ENCODE measurements around the gene SYT13.
A peak's percentile ranks its signal among the peaks of the same experiment; 100 is the strongest.

The SYT13 gene, protein sequence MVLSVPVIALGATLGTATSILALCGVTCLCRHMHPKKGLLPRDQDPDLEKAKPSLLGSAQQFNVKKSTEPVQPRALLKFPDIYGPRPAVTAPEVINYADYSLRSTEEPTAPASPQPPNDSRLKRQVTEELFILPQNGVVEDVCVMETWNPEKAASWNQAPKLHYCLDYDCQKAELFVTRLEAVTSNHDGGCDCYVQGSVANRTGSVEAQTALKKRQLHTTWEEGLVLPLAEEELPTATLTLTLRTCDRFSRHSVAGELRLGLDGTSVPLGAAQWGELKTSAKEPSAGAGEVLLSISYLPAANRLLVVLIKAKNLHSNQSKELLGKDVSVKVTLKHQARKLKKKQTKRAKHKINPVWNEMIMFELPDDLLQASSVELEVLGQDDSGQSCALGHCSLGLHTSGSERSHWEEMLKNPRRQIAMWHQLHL

DNA sequence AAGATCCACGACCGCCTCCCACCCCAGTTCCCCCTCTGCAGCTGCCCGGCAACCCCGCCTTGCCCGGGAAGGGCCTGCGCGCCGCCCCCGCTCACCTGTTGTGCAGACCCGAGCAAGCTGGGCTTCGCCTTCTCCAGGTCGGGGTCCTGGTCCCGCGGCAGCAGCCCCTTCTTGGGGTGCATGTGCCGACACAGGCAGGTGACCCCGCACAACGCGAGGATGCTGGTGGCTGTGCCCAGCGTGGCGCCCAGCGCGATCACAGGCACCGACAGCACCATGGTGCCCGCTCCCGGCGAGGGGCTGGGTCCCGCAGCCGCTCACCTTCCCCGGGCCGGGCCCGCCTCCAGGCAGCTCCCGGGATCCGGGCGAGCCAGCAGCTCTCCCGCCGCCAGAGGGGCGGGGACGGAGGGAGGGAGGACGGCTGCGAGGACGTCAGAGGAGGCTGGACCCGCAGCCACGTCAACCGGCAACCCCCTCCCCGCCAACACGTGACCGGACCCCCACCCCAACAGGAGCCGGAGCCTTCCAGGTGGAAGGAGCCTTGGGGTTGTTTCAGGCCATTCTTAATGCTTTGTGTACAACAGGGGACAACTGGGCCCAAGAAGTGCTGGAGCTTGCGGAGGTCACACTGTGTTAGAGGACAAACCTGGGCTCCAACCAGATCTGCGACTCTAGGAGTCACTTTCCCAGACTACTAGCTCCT lies at the start of gene SYT13:
SYT13 (minus strand) TSS at position 412 of the 703 bp plus-strand sequence; CDS start at position 278, 134 bp downstream.
- no peak for DNase-seq

DNA sequence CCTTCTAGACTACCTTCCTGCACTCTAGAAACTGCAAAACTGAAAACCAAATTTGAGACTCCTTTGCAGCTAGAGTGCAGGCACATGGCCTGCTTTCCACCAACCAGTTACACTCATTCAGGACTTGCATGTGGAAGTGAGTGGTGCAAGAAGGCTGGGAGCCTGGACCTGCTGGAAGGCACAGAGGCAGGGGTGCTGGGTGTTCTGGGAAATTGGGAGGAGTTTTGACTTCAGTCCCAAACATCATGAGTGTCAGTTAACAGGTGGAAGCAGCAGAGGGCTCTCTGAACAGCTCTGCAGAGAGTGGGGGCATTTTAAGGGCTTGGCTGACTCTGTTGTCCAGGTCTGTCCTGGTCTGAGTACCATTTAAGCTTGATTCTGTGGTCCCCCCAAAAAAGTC lies 49.3 kb upstream of the SYT13 start:
- DNase-seq: no peak

DNA sequence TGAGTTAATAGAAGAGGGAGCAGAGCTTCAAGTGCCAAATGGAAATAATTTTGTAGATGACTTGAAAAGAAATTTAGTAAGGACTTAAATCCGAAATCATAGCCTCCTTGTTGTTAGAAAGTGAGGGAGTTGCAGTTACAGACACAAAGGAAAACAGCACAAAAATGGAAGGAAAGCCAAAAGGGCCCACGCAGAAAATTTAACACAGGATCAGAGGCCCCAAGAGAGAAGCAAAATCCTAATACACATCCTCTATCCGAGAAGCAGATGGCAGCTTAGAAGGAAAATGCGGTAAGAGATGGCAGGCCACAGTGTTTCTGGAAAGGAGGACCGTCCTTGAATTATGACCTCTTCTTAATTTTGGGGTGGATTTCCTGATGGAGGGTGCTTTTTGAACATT lies 48.7 kb upstream of the SYT13 start:
- no peak for DNase-seq

DNA sequence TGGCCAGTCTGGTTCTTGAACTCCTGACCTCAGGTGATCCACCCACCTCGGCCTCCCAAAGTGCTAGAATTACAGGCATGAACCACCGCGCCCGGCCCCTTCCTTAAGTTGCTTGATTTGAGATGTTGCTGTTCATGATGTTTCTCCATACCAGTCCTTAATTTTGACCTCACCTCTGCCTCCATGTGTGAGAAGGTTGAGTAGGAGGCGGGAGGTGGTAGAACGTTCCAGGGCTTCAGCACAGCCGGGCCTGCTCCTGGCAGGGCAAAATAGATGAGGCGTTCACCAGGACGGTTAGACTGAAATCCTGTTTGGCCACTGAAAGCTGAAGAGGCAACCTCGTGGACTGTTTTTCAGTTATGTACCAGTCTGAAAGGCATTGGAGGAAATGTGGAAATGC lies 48.3 kb upstream of the SYT13 start:
- DNase-seq: no peak

DNA sequence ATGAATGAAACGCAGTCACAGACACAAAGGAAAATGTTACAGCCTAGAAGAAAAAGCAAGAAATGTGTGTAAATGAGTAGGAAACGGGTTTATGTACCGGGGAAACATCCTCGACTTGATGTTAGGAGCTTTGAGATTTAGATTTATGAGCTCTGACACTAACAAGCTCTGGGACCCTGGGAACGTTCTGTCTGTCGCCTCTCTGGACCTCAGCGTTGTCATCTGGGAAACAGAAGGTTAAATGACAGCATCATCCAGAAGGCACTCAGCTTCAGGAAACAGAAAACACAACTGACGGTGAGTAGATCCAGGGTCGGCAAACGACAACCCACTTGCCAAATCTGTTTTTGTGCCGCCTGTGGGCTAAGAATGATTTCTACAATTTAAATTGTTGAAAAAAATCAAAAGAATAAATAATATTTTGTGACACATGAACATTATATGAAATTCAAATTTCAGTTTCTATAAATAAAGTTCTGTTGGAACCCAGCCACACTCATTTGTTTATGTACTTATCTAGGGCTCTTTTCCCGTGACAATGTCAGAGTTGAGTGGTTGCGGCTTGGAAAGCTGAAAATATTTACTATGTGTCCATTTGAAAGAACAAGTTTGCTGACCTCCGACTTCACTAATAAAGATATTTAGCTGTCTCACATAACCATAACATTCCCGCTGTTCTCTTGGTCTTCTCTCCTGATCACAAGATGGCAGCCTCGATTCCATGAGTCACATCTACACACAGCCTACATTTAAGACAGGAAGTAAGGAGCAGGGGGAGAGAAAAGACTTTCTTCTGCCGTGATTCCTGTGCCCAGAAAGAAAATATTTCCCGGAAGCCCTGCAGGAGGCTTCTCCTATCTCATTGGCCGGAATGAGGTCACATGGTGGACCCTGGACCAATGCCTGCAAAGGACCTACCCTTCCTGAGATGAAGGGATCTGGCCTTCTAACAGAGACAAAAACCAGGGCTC lies 47.1 kb upstream of the SYT13 start:
- DNase-seq: no peak

DNA sequence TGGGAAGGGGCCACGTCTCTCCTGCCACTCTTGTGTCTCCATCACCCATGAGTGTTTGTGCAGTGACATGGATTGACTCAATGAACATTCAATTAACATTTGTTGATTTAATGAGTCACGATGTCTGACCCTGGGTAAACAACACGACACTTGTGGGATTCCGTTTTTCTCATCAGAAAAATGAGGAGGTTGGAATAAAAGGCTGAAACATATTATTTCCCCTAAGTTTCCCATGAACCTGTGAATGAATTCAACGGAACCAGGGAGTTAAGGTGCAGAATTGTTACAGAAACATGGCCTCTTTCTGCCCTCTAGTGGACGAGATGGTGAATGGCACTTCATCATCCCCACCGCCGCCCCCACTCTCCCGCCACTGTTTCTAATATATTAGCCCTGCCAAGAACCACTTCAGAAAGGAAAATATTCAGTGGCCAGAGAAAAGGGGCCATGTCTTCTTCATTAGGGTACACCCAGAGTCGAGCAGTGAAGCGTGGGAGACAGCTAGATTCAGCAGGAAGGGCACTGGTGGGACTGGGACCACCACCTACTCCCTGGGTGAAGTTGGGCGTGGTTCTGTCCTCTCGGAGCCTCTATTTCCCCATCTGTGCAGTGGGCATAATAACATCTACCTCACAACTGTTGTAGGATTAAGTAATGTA lies 46.3 kb upstream of the SYT13 start:
- no peak for DNase-seq

DNA sequence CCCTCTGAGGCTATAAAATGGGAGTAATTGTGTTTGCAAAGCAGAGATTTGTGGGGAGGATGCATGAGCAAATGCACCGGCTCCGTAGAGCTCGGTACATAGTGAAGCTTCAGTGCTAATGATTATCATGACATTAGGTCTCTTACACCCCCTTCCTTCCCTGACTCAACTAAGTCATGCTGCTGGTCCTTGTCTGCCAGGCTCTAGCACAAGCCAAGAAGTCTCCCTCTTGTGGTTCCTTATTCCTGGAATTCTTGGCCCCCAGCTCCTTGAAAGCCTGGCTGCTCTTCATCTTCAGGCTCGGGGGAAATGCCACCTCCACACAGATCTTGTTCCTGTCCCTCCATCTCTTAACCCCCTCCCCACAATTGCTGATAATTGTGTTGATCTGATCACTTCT lies 45.7 kb upstream of the SYT13 start:
- DNase-seq: no peak

DNA sequence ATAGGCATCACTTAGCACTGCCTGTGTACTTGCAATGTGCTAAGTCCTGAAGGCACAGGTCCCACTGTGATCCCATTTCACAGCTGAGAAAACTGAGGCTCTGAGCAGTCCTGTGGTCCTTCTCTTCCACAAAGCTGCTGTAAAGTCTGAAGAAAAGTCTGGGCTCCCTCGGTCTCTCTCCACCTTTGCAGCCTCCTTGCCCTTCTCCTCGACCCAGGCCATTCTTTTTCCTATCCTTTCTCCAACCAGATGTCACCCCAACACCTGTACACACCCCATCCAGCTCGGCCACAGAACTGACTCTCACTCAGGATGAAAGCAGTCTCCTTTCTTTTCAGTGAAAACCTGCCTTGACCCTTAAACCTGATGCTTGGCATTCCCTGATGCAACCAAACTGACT lies 42.6 kb upstream of the SYT13 start:
- DNase-seq: no peak

DNA sequence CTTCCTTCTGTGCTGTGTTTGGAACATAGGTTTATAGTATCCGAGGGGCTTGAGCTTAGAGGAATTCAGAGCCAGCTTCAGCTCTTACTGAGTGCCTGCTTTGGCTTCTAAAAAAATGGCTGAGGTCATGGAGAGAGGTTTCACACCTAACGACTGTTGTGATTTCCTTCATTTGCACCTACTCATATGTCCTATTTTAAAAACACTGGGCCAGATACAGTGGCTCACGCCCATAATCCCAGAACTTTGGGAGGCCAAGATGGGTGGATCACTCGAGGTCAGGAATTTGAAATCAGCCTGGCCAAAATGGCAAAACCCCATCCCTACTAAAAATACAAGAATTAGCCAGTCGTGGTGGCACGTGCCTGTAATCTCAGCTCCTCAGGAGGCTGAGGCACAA lies 38.3 kb upstream of the SYT13 start:
- DNase-seq: no peak

DNA sequence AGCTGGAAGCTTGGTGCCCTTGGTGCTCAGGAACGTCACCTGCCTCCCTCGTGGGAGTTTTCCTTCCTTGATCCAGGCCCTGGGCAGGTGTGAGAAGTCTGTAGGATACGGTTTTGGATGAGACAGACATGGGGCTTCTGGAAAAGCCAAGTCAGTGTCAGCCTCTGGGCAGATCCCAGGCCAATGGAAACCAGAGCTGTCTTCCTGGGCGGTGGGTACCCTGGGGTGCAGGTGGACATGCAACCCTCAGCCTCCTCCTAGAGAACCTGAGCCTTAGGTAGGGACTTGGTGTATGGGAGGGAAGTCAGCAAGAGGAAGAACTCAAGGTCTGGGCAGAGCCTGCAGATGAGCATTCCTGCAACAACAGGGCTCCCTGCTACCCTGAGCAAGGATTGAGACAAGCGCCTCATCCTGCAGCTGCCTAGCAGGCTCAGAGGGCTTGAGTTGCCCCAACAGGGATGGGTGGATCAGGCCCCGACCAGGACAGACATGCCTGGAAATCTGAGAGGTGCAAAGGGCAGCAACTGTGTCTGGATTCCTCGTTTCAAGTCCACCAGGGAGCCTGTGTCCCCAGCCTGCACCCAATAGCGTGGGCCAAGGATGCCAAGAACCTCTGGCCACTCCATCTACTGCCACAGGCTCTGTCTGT lies 37.6 kb upstream of the SYT13 start:
- DNase-seq: no peak

DNA sequence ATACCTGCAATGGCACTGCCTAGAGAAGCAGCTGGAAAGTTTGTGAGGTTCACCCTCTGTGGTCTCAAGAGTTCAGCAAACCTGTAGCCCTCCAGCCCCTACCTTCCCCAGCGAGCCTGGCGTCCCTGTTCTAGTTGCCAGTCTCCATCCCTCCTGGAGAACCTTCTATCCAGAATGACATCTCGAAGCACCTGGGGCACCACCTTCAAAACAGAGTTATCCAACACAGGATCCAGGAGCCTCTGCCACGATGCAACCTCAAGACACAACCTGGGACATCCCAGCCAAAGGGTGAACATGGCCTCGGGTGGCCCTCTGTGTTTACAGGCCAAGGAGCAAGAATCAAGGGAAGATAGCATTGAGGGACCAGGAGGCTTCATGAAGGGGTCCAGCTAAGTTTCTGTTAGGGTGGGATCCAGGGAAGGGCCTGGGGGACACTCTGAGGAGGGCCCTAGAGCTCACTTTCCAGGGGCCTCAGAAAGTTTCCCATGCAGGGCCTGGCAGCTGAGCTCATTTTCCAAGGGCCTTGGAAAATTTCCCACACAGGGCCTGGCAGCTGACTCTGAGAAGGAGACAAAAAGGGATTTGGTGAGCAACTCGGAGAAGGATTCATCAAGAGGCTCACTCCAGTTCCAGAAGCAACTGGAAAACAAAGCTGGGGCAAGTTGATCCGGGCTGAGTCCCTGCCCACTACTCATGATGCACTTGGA lies 36.9 kb upstream of the SYT13 start:
- DNase-seq: no peak

DNA sequence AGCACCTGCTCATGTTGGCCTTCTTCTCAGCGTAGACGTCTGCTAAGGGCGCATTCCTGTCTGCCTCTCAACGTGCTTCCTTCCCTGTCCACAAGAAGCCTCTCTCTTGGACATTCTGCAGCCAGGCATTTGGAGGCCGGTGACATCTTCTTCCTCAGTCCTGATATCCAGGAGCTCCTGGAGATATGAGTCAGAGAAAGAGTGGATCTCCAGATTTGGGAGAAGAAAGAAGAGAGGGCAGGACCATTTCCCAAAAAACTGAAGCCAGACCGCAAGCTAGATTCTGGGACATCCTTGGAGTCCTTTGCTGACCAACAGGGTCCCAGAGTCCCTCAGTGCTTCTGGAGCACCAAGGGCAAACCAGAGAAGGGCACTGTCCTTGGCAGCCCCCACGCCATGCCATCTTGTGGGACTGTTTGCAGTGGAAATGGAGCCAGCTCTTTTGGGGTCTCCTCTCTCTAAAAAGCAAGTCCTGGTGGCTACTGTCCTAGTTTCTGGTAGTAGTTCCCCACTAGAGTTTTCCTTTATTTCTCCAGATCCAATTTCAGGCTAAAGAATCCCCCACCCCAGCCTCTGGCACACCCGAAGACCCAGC lies 36.1 kb upstream of the SYT13 start:
- no peak for DNase-seq

DNA sequence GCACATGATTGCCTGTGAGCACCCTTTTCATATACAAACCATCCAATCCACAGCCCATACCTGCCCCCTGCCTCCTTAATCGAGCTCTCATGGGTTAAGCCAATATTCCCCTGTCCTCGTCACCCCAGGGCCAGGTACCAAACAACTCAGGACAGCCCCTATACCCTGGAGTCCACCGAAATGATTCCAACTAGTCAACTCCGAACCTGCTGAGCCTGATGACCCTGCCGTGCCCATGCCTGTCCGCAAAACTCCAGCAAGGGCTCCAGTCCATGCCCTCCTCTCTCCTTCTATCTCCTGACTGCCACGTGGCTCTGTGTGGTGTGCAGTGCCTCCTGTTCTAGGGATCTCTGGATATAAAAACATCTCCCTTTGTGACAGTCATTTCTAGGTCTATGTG lies 35.5 kb upstream of the SYT13 start:
- DNase-seq: no peak

DNA sequence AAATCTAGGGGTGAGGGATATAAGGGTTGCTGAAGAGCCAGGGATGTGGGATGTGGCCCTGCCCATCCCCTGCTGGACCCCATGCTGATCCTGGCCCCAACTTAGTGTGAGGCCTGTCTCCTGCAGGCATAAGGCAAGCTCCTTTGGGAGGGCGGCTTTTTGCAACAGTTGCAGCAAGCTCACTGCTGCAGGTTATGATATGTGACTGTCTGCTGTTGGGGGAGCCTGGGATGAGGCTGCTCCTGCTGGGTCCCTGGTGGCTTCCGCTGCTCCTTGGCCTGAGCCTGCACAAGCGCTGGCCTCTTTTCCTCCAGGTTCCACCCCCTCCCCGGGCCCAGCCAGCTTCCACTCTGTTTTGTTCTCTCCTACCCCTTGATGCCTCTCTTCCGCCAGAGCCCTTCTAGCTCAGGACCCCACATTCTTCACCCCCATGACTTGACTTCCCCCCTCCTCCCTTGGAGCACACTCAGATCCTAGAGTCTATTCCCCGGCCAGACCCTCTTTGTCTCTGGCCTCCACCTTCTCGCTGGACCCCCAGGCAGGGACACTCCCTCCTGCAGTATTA lies 35.0 kb upstream of the SYT13 start:
- DNase-seq: no peak

DNA sequence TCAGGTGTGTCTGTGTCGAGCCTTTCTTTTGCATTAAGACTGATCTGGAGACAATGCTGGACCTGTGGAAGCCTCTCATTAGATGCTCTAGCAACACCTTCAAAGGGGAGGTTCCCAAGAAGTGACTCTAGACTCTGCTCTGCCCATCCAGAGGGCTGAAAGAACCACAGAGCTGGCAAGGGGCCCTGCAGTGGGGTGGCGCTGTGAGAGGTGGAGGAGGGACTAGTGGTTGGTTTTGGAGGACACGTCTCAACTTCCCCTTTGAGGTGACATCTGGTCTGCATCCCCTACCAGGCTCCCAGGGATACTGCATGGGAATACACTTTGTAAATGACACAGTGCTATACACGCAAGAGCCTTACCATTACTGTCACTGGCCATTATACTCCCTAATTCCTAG lies 34.2 kb upstream of the SYT13 start:
- DNase-seq: no peak

DNA sequence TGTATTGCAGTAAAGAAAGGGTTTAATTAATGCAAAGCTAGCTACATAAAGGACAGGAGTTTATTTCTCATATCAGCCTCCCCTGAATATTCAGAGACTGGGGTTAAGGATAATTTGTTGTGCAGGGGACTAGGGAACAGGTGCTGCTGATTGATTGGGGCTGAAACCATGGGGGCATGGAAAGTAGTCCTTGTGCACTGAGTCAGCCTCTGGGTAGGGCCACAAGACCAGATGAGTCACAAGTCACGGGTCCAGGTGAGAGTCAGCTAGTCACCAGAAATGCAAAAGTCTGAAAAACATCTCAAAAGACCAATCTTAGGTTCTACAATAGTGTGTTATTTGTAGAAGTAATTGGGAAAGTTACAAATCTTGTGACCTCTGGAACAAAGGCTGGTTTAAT lies 32.9 kb upstream of the SYT13 start:
- DNase-seq: peak; percentile 61

DNA sequence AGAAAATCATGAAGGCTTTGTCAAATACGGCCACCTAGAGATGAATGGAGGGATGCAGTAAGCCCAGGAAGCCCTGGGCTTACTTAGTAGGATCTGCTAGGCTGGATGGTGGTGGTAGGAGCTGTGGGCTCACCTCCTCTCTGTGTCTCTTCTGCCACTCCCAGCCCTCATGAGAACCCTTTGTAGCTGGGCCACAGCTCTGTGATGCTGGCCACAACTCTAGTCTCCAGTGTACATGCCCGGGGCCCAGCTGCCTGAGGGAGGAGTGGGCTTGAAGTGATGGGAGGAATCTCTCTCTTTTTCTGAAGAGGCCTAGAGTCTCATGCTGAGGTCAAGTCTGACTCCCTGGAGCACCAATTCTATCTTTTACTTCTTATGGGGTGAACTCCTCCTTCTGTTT lies 32.4 kb upstream of the SYT13 start:
- no peak for DNase-seq

DNA sequence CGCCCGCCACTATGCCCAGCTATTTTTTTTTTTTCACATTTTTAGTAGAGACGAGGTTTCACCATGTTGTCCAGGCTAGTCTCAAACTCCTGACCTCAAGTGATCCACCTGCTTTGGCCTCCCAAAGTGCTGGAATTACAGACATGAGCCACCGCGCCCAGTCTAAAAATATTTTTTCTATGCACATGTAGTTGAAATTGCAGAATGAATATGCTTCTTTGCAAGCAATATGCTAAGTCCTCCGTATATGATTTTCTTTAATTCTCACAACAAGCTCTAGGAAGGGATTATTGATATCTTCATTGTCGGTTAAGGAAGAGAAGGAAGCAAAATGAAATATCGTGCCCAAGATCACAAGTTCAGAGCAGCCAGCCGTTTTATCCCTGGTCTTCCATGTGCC lies 30.1 kb upstream of the SYT13 start:
- DNase-seq: no peak

DNA sequence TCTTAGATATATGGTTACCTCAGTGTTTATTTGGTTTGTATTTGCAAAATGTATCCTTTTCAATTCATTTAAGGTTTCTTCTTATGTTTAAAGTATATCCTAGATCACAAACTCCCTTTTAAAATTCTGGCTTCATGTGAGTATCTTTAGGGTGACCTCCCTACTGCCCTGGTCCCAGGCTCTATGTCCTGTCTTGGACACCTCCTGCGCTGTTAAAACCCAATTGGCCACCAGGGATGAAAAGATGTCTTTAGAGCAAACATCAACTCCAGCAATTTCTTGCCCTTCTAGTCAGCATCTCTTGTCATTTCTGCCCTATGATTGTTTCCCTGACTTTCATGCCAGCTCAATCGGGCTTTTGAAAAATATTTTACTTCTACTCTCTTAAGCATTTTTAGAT lies 28.8 kb upstream of the SYT13 start:
- no peak for DNase-seq

DNA sequence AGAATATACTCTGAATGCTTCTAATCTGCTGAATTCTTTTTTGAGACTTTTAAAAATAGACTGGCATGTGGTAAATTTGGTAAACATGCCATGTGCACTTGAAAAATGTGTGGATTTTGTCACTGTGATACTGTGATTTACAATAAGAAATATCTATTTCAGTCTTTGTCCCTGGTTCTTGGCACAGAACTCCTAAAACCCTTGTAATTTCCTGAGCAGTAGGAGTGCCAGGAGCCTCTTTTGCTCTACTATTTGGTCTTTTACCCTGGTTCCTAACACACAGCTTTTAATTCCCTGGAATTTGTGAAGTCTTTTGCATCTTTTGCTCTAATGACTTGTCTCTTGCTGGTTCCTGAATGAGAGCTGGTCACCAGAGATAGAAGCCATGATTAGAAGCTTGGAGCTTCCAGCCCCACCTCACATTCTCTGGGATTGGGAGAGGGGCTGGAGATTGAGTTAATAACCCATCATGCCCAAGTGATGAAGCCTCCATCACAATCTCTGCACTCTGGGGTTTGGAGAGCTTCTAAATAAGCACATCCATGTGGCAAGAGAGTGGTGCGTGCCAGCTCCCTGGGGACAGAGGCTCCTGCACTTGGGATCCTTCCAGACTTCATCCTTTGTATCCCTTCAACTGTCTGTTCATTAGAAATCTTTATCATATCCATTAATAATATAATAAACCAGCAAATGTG lies 27.2 kb upstream of the SYT13 start:
- DNase-seq: no peak
